C4-2B (cell line): Measurements from ENCODE around the gene SCMH1.

Source experiments
- ZFX ChIP-seq: fragments of 450-650 bp; IDR thresholded peaks from 2 replicates; pipeline ENCODE4 v1.6.1; 2017
- TF ChIP-seq, protein P1 (sequence below): fragments of 450-650 bp; conservative IDR thresholded peaks from 2 replicates; pipeline ENCODE4 v1.5.1; 2017; ENCODE audit warnings: mild to moderate bottlenecking

GRCh38 chr1:41175546-41175945 lies 66.6 kb downstream of the SCMH1 start:
- TF ChIP-seq, protein P1, sequence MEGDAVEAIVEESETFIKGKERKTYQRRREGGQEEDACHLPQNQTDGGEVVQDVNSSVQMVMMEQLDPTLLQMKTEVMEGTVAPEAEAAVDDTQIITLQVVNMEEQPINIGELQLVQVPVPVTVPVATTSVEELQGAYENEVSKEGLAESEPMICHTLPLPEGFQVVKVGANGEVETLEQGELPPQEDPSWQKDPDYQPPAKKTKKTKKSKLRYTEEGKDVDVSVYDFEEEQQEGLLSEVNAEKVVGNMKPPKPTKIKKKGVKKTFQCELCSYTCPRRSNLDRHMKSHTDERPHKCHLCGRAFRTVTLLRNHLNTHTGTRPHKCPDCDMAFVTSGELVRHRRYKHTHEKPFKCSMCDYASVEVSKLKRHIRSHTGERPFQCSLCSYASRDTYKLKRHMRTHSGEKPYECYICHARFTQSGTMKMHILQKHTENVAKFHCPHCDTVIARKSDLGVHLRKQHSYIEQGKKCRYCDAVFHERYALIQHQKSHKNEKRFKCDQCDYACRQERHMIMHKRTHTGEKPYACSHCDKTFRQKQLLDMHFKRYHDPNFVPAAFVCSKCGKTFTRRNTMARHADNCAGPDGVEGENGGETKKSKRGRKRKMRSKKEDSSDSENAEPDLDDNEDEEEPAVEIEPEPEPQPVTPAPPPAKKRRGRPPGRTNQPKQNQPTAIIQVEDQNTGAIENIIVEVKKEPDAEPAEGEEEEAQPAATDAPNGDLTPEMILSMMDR, result no peak
- no peak for TF ChIP-seq ZFX
